ENCODE results near the gene CACNB4.
"Not testable (repeated sequence)": the region's sequence is repeated elsewhere in the genome, so short reads cannot be mapped to it uniquely, and the experiment has no call there.

Gene CACNB4

GRCh38 chr2:151933266-151933804, 165.5 kb downstream of the CACNB4 start:
- H3K9ac ChIP-seq (ENCODE audit: low read length): no peak overlapping the region
- H3K27me3 ChIP-seq (ENCODE audit: control insufficient read depth, insufficient read depth, low read length): no peaks in the 10 kb centered on the region
- H3K27ac ChIP-seq (ENCODE audit: low read depth, low read length): no peak overlapping the region
- no peaks in the 10 kb centered on the region for H3K36me3 ChIP-seq (ENCODE audit: control insufficient read depth, insufficient read depth, low read length)
- H3K4me1 ChIP-seq (ENCODE audit: control insufficient read depth, insufficient read depth, low read length): peaks cover 8% of the 10 kb centered on the region
- no peaks in the 10 kb centered on the region for H3K9me3 ChIP-seq (ENCODE audit: control insufficient read depth, insufficient read depth, low read depth, low read length)
- no peak overlapping the region for H3K4me3 ChIP-seq (ENCODE audit: low read depth, low read length)

- H3K9ac ChIP-seq (ENCODE audit: low read length): no peak overlapping the region
- no peaks in the 10 kb centered on the region for H3K27me3 ChIP-seq (ENCODE audit: control insufficient read depth, insufficient read depth, low read length)
- H3K9me3 ChIP-seq (ENCODE audit: control insufficient read depth, insufficient read depth, low read depth, low read length): no peaks in the 10 kb centered on the region
- no peaks in the 10 kb centered on the region for H3K36me3 ChIP-seq (ENCODE audit: control insufficient read depth, insufficient read depth, low read length)
- peaks cover 16% of the 10 kb centered on the region for H3K4me1 ChIP-seq (ENCODE audit: control insufficient read depth, insufficient read depth, low read length)
- no peak overlapping the region for H3K27ac ChIP-seq (ENCODE audit: low read depth, low read length)
- H3K4me3 ChIP-seq (ENCODE audit: low read depth, low read length): no peak overlapping the region
Measured at GRCh38 chr2:151931756-151932155, 167.1 kb downstream of the CACNB4 start.

GRCh38 chr2:151931030-151931611, 167.7 kb downstream of the CACNB4 start:
- Histone ChIP-seq H3K4me3 (ENCODE audit: low read depth, low read length) (no peak overlapping the region), H3K9me3 (ENCODE audit: control insufficient read depth, insufficient read depth, low read depth, low read length) (no peaks in the 10 kb centered on the region), H3K27me3 (ENCODE audit: control insufficient read depth, insufficient read depth, low read length) (no peaks in the 10 kb centered on the region), H3K36me3 (ENCODE audit: control insufficient read depth, insufficient read depth, low read length) (no peaks in the 10 kb centered on the region), H3K4me1 (ENCODE audit: control insufficient read depth, insufficient read depth, low read length) (peaks cover 16% of the 10 kb centered on the region), H3K9ac (ENCODE audit: low read length) (no peak overlapping the region), H3K27ac (ENCODE audit: low read depth, low read length) (no peak overlapping the region)

GRCh38 chr2:151930042-151930441, 168.8 kb downstream of the CACNB4 start:
- Histone ChIP-seq H3K9me3 (ENCODE audit: control insufficient read depth, insufficient read depth, low read depth, low read length) (no peaks in the 10 kb centered on the region), H3K27me3 (ENCODE audit: control insufficient read depth, insufficient read depth, low read length) (no peaks in the 10 kb centered on the region), H3K4me1 (ENCODE audit: control insufficient read depth, insufficient read depth, low read length) (peaks cover 16% of the 10 kb centered on the region), H3K27ac (ENCODE audit: low read depth, low read length) (no peak overlapping the region), H3K4me3 (ENCODE audit: low read depth, low read length) (no peak overlapping the region), H3K36me3 (ENCODE audit: control insufficient read depth, insufficient read depth, low read length) (no peaks in the 10 kb centered on the region), H3K9ac (ENCODE audit: low read length) (no peak overlapping the region)

- Histone ChIP-seq H3K9ac (ENCODE audit: low read length) (no peak overlapping the region), H3K4me1 (ENCODE audit: control insufficient read depth, insufficient read depth, low read length) (peaks cover 16% of the 10 kb centered on the region), H3K27me3 (ENCODE audit: control insufficient read depth, insufficient read depth, low read length) (no peaks in the 10 kb centered on the region), H3K36me3 (ENCODE audit: control insufficient read depth, insufficient read depth, low read length) (no peaks in the 10 kb centered on the region), H3K4me3 (ENCODE audit: low read depth, low read length) (no peak overlapping the region), H3K9me3 (ENCODE audit: control insufficient read depth, insufficient read depth, low read depth, low read length) (no peaks in the 10 kb centered on the region), H3K27ac (ENCODE audit: low read depth, low read length) (no peak overlapping the region)
Measured at GRCh38 chr2:151928380-151928779, 170.5 kb downstream of the CACNB4 start.

GRCh38 chr2:151927501-151928221, 171.2 kb downstream of the CACNB4 start:
- Histone ChIP-seq H3K27ac (ENCODE audit: low read depth, low read length) (no peak overlapping the region), H3K9ac (ENCODE audit: low read length) (no peak overlapping the region), H3K9me3 (ENCODE audit: control insufficient read depth, insufficient read depth, low read depth, low read length) (no peaks in the 10 kb centered on the region), H3K36me3 (ENCODE audit: control insufficient read depth, insufficient read depth, low read length) (no peaks in the 10 kb centered on the region), H3K4me1 (ENCODE audit: control insufficient read depth, insufficient read depth, low read length) (peaks cover 16% of the 10 kb centered on the region), H3K4me3 (ENCODE audit: low read depth, low read length) (no peak overlapping the region), H3K27me3 (ENCODE audit: control insufficient read depth, insufficient read depth, low read length) (no peaks in the 10 kb centered on the region)

- Histone ChIP-seq H3K4me1 (ENCODE audit: control insufficient read depth, insufficient read depth, low read length) (peaks cover 6% of the 10 kb centered on the region), H3K36me3 (ENCODE audit: control insufficient read depth, insufficient read depth, low read length) (no peaks in the 10 kb centered on the region), H3K27me3 (ENCODE audit: control insufficient read depth, insufficient read depth, low read length) (no peaks in the 10 kb centered on the region), H3K9ac (ENCODE audit: low read length) (no peak overlapping the region), H3K4me3 (ENCODE audit: low read depth, low read length) (no peak overlapping the region), H3K27ac (ENCODE audit: low read depth, low read length) (no peak overlapping the region), H3K9me3 (ENCODE audit: control insufficient read depth, insufficient read depth, low read depth, low read length) (no peaks in the 10 kb centered on the region)
Measured at GRCh38 chr2:151922845-151923666, 175.8 kb downstream of the CACNB4 start.

GRCh38 chr2:151919786-151920185, 179.1 kb downstream of the CACNB4 start:
- Histone ChIP-seq H3K9me3 (ENCODE audit: control insufficient read depth, insufficient read depth, low read depth, low read length) (no peaks in the 10 kb centered on the region), H3K36me3 (ENCODE audit: control insufficient read depth, insufficient read depth, low read length) (no peaks in the 10 kb centered on the region), H3K9ac (ENCODE audit: low read length) (no peak overlapping the region)

GRCh38 chr2:151918308-151918707, 180.5 kb downstream of the CACNB4 start:
- Histone ChIP-seq H3K9ac (ENCODE audit: low read length) (no peak overlapping the region), H3K9me3 (ENCODE audit: control insufficient read depth, insufficient read depth, low read depth, low read length) (no peaks in the 10 kb centered on the region), H3K27me3 (ENCODE audit: control insufficient read depth, insufficient read depth, low read length) (no peaks in the 10 kb centered on the region), H3K4me1 (ENCODE audit: control insufficient read depth, insufficient read depth, low read length) (peaks cover 5% of the 10 kb centered on the region; the same call in 1 of the 2 replicates), H3K4me3 (ENCODE audit: low read depth, low read length) (no peak overlapping the region), H3K27ac (ENCODE audit: low read depth, low read length) (no peak overlapping the region), H3K36me3 (ENCODE audit: control insufficient read depth, insufficient read depth, low read length) (no peaks in the 10 kb centered on the region)

More at GRCh38 chr2:151919786-151920185, 179.1 kb downstream of the CACNB4 start:
- no peak overlapping the region for H3K4me3 ChIP-seq (ENCODE audit: low read depth, low read length)
- no peak overlapping the region for H3K27ac ChIP-seq (ENCODE audit: low read depth, low read length)
- H3K27me3 ChIP-seq (ENCODE audit: control insufficient read depth, insufficient read depth, low read length): no peaks in the 10 kb centered on the region
- peaks cover 5% of the 10 kb centered on the region; the same call in 1 of the 2 replicates for H3K4me1 ChIP-seq (ENCODE audit: control insufficient read depth, insufficient read depth, low read length)

GRCh38 chr2:151916632-151917031, 182.2 kb downstream of the CACNB4 start:
- Histone ChIP-seq H3K27me3 (ENCODE audit: control insufficient read depth, insufficient read depth, low read length) (no peaks in the 10 kb centered on the region), H3K27ac (ENCODE audit: low read depth, low read length) (no peak overlapping the region), H3K36me3 (ENCODE audit: control insufficient read depth, insufficient read depth, low read length) (no peaks in the 10 kb centered on the region), H3K4me1 (ENCODE audit: control insufficient read depth, insufficient read depth, low read length) (peaks cover 5% of the 10 kb centered on the region; the same call in 1 of the 2 replicates), H3K4me3 (ENCODE audit: low read depth, low read length) (no peak overlapping the region), H3K9me3 (ENCODE audit: control insufficient read depth, insufficient read depth, low read depth, low read length) (no peaks in the 10 kb centered on the region), H3K9ac (ENCODE audit: low read length) (no peak overlapping the region)

- not testable (repeated sequence) for H3K27me3 ChIP-seq (ENCODE audit: control insufficient read depth, insufficient read depth, low read length)
Measured at GRCh38 chr2:151915629-151916025, 183.2 kb downstream of the CACNB4 start.

More at GRCh38 chr2:151915629-151916025, 183.2 kb downstream of the CACNB4 start:
- not testable (repeated sequence) for H3K4me1 ChIP-seq (ENCODE audit: control insufficient read depth, insufficient read depth, low read length); H3K9me3 ChIP-seq (ENCODE audit: control insufficient read depth, insufficient read depth, low read depth, low read length); H3K27ac ChIP-seq (ENCODE audit: low read depth, low read length); H3K9ac ChIP-seq (ENCODE audit: low read length); H3K36me3 ChIP-seq (ENCODE audit: control insufficient read depth, insufficient read depth, low read length); H3K4me3 ChIP-seq (ENCODE audit: low read depth, low read length)
